Measurements from ENCODE around the gene SYNGR4.

GRCh38 chr19:48340995-48341394, 23.2 kb upstream of the SYNGR4 start:
- TF ChIP-seq POLR2A (IDR thresholded peaks at IDR 0.05) (no peak), CTCF (IDR thresholded peaks at IDR 0.05) (no peak)

Measured in transverse colon (tissue), 3 donors.